ENCODE results near the gene AFAP1L1.

GRCh38 chr5:149227168-149227826, 44.4 kb upstream of the AFAP1L1 start:
- TF ChIP-seq CTCF (IDR thresholded peaks at IDR 0.05) (no peak), ZFX (IDR thresholded peaks at IDR 0.05; ENCODE audit: borderline replicate concordance) (no peak)
